NB4 (cell line): Measurements from ENCODE around the gene ZNF516.

Experiments
- CTCF ChIP-seq: IDR thresholded peaks from one replicate; pipeline ENCODE4 v1.5.1; 2012; ENCODE audit warnings: low read depth, low read length
- POLR2A ChIP-seq: IDR thresholded peaks from 2 replicates; pipeline ENCODE4 v1.6.1; 2011; ENCODE audit warnings: mild to moderate bottlenecking; ENCODE audit not compliant: insufficient read length; ENCODE audit errors: extremely low read depth

DNA sequence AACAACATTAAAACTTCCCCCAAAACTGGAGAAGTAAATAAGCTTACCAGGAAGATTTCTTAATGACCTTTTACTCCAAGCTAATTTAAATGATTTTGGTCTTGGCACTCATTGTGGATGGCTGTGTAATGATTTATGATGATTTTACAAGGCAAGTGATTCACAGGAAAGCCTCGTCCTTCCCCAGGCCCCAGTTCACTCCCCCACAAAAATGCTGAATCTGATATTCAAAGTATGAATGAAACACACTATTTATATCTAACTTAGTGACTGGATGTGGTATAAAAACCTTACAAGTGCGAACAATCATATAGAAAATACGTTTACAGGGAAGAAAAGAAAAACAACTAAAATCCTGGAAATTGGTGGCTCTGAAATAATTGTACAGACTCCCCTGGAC, 49.8 kb downstream of the ZNF516 start:
- TF ChIP-seq CTCF (no peak), POLR2A (no peak)
